Left kidney (tissue), 2 donors: ENCODE data around the gene LMOD2. TPM values are rescaled to one million over a fixed set of nuclear protein-coding genes. Genes with fewer than 3 reads are reported as not detected.

Experiments
- DNase-seq: peaks from one replicate; pipeline ENCODE4 v3.0.0-alpha.2; 2013
- polyA plus RNA-seq: library from polyadenylated mRNA; unstranded; fragments of 120-200 nt; gene quantifications from one replicate; pipeline ENCODE4 v1.2.1, GENCODE V29; 2013; ENCODE audit not compliant: insufficient read length

Gene LMOD2
- polyA plus RNA-seq, 1 donor, result not detected

GRCh38 chr7:123673137-123673732 is 17.6 kb downstream of the LMOD2 start:
- DNase-seq, result no peak

- no peak for DNase-seq
Measured at GRCh38 chr7:123673752-123674398, 18.2 kb downstream of the LMOD2 start.

- no peak for DNase-seq
Measured at GRCh38 chr7:123674399-123675180, 18.9 kb downstream of the LMOD2 start.

- no peak for DNase-seq
Measured at GRCh38 chr7:123675181-123675473, 19.5 kb downstream of the LMOD2 start.

- no peak for DNase-seq
Measured at GRCh38 chr7:123677061-123677715, 21.5 kb downstream of the LMOD2 start.

GRCh38 chr7:123679614-123680013 is 23.9 kb downstream of the LMOD2 start:
- DNase-seq, result no peak

GRCh38 chr7:123680580-123680979 is 24.9 kb downstream of the LMOD2 start:
- no peak for DNase-seq

- DNase-seq, result no peak
Measured at GRCh38 chr7:123681561-123681960, 25.9 kb downstream of the LMOD2 start.

- DNase-seq, result peak; percentile 60
Measured at GRCh38 chr7:123682690-123683089, 27.0 kb downstream of the LMOD2 start.

- no peak for DNase-seq
Measured at GRCh38 chr7:123687161-123687560, 31.5 kb downstream of the LMOD2 start.

- DNase-seq, result no peak
Measured at GRCh38 chr7:123687727-123688126, 32.1 kb downstream of the LMOD2 start.

GRCh38 chr7:123689250-123689649 is 33.6 kb downstream of the LMOD2 start:
- no peak for DNase-seq

- no peak for DNase-seq
Measured at GRCh38 chr7:123690550-123690949, 34.9 kb downstream of the LMOD2 start.

GRCh38 chr7:123692471-123692877 is 36.8 kb downstream of the LMOD2 start:
- DNase-seq, result no peak

- DNase-seq, result no peak
Measured at GRCh38 chr7:123695944-123696677, 40.4 kb downstream of the LMOD2 start.

- DNase-seq, result no peak
Measured at GRCh38 chr7:123705211-123705901, 49.7 kb downstream of the LMOD2 start.

GRCh38 chr7:123709525-123709924 is 53.9 kb downstream of the LMOD2 start:
- DNase-seq, result no peak

GRCh38 chr7:123710683-123711082 is 55.0 kb downstream of the LMOD2 start:
- no peak for DNase-seq

- DNase-seq, result no peak
Measured at GRCh38 chr7:123711832-123712293, 56.2 kb downstream of the LMOD2 start.

GRCh38 chr7:123712619-123713018 is 57.0 kb downstream of the LMOD2 start:
- DNase-seq, result no peak
